Skin epidermis (tissue), 12 donors: ENCODE results near the gene PKD1.
"Not testable (repeated sequence)": the region's sequence is repeated elsewhere in the genome, so short reads cannot be mapped to it uniquely, and the experiment has no call there.

Experiments used
- H3K27ac ChIP-seq, 21 experiments: fragments of 200-600 bp; sonication (generic) in 11 of 21; one replicate each; pipeline ENCODE4 v1.5.0; 2020; ENCODE audit warnings: mild to moderate bottlenecking in 3 of 21, inconsistent platforms in 2 of 21, moderate library complexity in 2 of 21
- H3K4me3 ChIP-seq, 7 experiments: fragments of 200-600 bp; sonication (generic) in 2 of 7; one replicate each; pipeline ENCODE4 v1.5.0; 2020; ENCODE audit warnings: inconsistent platforms in 2 of 7, mild to moderate bottlenecking in 2 of 7, moderate library complexity in 1 of 7

PKD1 gene

DNA sequence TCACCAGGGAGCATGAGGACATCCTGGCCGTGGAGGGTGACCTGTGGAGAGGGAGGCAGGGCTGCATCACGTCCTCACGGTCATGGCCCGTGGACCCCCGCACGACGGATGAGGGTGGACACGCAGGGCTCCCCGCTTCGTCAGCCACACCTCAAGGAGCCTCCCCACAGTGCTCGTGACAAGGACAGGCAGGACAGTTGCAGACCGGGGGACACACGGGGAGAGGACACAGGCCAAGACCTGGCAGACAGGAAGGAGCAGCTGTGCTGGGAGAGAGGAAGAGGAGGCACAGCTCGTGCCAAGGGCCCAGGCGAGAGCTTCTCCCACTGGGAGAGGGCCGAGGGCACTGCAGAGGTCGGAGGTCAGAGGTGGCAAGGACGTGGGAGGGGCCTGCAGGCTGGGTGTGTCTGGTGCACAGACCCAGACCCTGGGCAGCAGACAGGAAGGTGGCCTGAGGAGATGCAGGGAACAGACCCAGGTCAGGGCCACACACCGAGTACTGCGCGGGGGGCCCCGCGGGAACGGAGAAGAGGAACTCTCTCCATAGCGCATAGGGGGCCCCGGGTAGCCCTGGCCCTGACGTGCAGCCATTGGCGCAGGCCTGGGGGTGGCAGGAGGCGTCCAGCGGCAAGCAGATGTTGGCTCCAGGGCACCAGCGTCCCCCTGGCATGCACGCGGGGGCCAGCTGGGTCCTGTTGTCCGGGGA lies 20.7 kb downstream of the PKD1 start:
- H3K4me3 ChIP-seq, H3K27ac ChIP-seq: not testable (repeated sequence)

DNA sequence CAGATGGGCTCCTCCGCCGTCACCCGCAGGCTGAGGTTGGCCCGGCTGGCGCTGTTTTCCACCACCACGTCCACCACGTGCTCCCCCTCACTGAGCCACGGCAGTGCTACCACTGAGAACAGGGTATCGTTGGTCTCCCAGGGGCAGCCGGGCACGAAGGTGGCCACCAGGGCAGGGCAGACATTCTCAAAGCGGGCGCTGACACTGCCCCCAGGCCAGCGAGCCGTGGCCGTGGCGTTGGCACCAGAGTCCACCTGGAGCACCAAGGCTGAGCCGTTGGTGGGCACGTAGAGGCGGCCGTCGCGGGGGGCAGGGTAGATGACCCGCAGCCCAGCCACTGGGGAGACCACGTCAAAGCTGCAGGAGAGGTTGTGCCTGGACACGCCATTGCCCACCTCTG lies 21.5 kb downstream of the PKD1 start:
- not testable (repeated sequence) for H3K27ac ChIP-seq, H3K4me3 ChIP-seq

DNA sequence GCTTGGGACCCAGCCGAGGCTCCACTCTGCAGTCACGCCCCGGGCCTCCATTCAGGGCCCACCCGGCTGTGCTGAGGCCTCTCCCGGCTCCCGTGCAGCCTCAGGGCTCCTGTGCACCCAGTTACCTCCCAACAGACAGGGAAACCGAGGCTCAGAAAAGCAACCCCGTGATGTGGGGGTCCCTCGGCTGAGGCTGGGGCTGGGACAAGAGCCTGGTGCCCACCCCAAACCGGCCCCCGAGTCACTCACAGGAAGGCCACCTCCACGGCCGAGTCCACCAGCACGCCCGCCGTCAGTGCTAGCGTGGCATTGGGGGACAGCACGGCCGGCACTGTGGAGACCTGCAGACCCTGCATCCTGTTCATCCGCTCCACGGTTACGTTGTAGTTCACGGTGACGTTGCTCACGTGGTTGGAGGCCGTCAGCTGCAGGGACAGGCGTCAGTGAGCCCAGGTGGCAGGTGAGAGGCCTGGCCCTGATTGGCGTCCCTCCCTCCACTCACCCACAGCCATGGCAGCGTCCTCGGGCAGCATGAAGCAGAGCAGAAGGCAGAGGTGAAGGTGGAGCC lies 23.1 kb downstream of the PKD1 start:
- H3K27ac ChIP-seq, H3K4me3 ChIP-seq: not testable (repeated sequence)

- H3K4me3 ChIP-seq, H3K27ac ChIP-seq: not testable (repeated sequence)
Observed at GRCh38 chr16:2111412-2112335, 24.0 kb downstream of the PKD1 start.

- not testable (repeated sequence) for H3K27ac ChIP-seq, H3K4me3 ChIP-seq
Observed at GRCh38 chr16:2111009-2111353, 24.7 kb downstream of the PKD1 start.

DNA sequence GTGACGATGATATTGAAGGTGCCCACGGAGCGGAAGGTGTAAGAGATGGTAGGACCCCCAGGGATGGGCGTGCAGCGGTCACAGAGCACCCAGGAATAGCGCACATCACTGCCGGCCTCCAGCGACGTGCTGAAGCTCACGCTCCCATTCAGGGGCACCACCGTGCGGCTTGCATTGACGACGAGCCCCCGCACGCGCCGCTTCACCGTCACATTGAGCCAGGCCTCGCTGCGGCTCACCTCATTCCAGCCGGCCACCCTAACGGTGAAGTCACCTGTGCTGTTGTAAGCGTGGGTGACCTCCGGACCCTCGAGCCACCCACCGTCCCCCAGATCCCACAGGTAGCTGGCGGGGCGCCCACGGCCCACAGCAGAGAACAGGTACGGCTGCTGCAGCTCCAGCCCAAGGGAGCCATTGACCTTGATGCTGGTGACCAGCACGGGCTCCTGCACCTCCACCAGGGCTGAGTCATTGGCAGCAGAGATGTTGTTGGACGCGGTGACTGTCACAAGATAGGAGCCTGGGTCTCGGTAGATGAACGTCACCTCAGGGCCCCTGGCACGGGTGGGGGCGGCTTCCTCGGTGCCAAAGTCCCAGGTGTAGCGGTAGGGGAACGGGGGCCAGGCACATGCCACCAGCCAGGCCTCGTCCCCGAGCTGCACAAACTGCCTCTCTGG lies 25.2 kb downstream of the PKD1 start:
- not testable (repeated sequence) for H3K27ac ChIP-seq, H3K4me3 ChIP-seq

GRCh38 chr16:2109872-2110271 lies 25.8 kb downstream of the PKD1 start:
- H3K4me3 ChIP-seq, H3K27ac ChIP-seq: not testable (repeated sequence)

GRCh38 chr16:2109271-2109580 lies 26.5 kb downstream of the PKD1 start:
- not testable (repeated sequence) for H3K27ac ChIP-seq, H3K4me3 ChIP-seq

DNA sequence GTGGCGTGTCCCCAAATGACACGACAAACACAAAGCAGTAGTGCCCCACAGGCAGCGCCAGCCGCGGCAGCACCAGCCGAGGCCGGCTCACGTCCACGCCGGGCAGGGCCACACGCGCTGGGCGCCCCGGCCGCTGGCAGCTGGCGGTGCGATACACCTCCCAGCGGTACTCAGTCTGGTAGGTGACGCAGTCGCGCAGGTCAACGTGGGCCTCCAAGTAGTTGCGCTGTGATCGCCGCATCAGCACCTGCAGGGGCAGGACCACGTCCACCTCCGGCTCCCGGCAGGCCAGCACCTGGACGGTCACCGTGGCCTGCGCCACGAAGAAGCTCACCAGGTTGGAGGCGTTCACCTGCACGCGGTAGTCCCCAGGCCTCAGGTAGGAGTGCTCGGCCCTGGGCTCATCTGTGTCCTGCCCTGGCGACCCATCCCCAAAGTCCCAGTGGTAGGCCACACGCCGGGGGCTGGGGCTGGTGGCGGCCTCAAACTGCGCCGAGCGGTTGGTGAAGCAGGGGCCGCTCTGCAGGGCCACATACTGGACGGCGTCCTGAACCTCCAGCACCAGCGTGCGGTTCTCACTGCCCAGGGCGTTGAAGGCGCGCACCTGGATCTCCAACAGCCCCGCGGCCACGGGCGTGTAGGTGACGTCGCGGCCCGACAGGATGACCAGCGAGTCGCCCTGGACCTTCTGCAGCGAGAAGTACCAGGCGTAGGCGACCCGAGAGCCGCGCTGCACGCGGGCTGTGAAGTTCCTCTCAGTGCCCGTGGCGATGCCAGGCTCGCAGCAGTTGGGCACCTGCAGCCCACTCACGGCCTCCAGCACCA lies 27.0 kb downstream of the PKD1 start:
- H3K4me3 ChIP-seq, result not testable (repeated sequence)

DNA sequence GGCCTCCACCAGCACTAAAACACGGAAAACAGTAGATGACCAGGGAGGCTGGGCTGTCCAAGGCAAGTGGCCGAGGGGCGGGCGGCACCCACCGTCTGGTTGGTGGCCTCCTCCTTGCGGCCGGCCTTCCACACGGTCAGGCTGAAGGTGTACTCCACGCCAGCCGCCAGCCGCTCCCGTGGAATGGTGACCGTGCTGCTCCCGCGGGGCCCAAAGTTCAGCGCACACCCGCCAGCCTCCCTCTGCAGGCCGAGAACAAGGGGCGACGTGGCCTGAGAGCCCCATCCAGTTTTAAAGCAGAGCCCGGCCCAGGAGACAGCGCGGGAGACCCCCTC lies 27.9 kb downstream of the PKD1 start:
- H3K4me3 ChIP-seq, H3K27ac ChIP-seq: not testable (repeated sequence)

More for the DNA sequence above, 27.0 kb downstream of the PKD1 start:
- not testable (repeated sequence) for H3K27ac ChIP-seq

DNA sequence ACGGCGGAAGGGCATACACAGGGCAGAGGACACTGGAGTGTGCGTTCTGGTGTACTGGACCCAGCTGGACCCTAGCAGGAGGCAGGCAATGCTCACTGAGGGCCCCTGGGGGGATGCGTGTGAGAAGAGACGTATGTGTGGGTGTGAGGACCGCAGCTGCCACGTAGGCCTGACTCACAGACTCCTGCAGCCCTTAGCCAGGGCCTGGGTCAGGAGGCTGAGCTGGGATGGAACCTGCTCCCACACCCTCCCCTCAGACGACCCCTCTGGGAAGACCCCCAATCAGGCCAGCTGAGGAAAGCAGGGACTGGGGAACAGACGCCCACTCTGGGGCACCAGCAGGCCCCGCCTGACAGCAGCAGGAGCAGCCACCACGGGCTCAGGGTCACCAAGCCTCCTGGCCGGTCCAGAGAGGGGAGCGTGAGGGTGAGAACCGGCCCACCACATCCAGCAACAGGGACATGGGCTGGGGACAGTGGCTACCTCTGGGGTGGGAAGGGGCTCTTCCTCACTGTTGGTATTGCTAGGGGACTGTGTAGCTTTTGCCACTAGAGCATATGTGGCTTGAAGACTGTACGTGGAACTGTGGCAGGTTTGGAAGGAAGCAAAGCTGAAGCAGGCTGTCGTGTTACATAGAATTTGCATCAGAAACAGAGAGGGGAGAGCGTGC lies 28.4 kb downstream of the PKD1 start:
- not testable (repeated sequence) for H3K4me3 ChIP-seq, H3K27ac ChIP-seq

DNA sequence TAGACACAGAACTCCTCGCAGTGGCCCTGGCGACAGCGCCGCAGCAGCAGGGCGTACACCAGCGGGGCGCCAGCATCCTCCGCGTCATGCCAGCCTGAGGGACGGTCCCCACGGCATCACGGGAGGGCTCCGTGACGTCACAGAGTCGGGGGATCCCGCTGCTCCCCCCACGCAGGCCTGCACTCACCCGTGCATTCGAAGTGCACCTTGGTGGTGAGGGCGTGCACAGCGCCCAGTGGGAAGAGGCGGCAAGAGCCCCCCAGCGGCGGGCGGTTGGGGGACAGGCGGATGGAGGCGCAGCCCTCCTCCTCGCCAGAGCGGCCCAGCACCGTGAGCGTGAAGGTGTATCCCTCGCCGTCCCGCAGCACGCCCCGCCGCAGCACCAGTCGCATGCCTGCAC lies 29.5 kb downstream of the PKD1 start:
- H3K4me3 ChIP-seq, result not testable (repeated sequence)

DNA sequence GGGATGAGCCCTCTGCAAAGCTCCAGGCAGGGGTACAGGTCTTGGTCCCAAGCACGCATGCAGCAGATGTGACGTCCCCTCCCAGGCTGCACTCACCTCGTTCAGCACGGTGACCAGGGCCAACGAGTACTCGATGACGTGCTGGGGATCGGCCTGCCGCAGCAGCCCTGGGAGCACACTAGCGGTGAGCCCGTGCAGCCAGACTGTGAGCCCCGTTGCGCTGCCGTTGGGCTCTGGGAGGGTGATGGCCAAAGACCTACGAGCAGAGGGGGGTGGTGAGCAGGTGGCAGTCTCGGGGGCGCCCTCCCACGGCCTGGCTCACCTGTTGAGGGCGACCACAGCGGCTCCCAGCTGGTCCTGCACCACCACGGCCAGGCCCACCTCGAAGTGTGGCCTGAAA lies 29.9 kb downstream of the PKD1 start:
- not testable (repeated sequence) for H3K4me3 ChIP-seq, H3K27ac ChIP-seq

More for the DNA sequence above, 29.5 kb downstream of the PKD1 start:
- H3K27ac ChIP-seq, result not testable (repeated sequence)

DNA sequence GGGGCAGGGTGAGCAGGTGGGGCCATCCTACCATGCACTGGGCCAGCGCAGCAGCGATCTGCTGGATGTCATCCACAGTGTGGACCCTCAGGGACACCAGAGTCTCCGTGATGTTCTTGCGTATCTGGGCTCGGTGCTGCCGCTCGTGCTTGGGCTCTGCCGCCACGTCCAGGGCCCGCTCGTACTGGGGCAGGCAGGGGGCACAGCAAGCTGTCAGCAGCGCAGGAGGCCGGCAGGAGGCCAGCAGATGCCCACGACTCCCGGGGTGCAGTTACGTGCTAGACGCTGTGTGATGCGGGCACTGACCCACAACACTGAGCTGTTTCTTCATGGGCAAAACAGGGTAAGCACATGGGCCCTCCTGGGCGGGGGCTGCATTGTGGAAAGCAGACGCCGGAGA lies 30.4 kb downstream of the PKD1 start:
- H3K4me3 ChIP-seq, H3K27ac ChIP-seq: not testable (repeated sequence)

DNA sequence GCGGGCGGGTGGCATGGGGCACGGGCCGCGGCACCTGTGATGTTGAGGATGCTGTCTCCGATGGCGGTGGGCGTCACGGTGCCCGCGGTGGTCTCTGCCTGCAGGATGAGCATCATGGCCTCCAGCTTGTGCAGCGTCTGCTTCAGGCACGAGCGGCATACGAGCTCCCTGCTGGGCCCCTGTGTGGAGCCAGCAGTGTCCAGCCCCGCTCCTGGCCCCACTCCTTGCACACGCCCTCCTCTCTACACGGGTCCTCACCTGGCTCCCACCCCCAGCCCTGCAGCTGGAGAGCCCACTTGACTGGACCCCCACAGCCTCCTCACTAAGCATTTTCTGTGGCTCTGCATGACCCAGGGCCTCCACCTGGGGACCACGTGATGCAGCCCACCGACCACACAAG lies 31.2 kb downstream of the PKD1 start:
- not testable (repeated sequence) for H3K27ac ChIP-seq, H3K4me3 ChIP-seq

- H3K27ac ChIP-seq, result no peak overlapping the region
Observed at GRCh38 chr16:2102471-2102870, 33.2 kb downstream of the PKD1 start.

GRCh38 chr16:2101581-2101980 lies 34.1 kb downstream of the PKD1 start:
- not testable (repeated sequence) for H3K4me3 ChIP-seq

More at GRCh38 chr16:2102471-2102870, 33.2 kb downstream of the PKD1 start:
- no peak overlapping the region for H3K4me3 ChIP-seq

GRCh38 chr16:2097689-2098088 lies 38.0 kb downstream of the PKD1 start:
- H3K27ac ChIP-seq, H3K4me3 ChIP-seq: not testable (repeated sequence)

More at GRCh38 chr16:2101581-2101980, 34.1 kb downstream of the PKD1 start:
- H3K27ac ChIP-seq, result not testable (repeated sequence)
